Bronchial epithelial cell (primary cell): ENCODE measurements around the gene REV3L. TPM values are rescaled to one million over a fixed set of nuclear protein-coding genes. Genes with fewer than 3 reads are reported as not detected.
A peak's percentile ranks its signal among the peaks of the same experiment; 100 is the strongest.

ENCODE experiments used
- DNase-seq: peaks from one replicate; pipeline ENCODE4 v3.0.0-alpha.2; 2010; ENCODE audit warnings: low read depth
- FAIRE-seq: peaks from 2 replicates; lab custom pipeline; 2011; peaks lifted over from hg19 to GRCh38; lab: Jason Lieb, UNC
- H3K27me3 ChIP-seq: 2 replicates; pipeline ENCODE4 v1.5.1; 2011; ENCODE audit warnings: low read length; ENCODE audit not compliant: control insufficient read depth, insufficient read depth
- H3K36me3 ChIP-seq: 2 replicates; pipeline ENCODE4 v1.5.1; 2011; ENCODE audit warnings: low read length; ENCODE audit not compliant: control insufficient read depth, insufficient read depth
- H3K4me3 ChIP-seq: 2 replicates; pipeline ENCODE4 v1.5.1; 2011; ENCODE audit warnings: mild to moderate bottlenecking, low read depth, low read length, control low read depth
- total RNA-seq: library from RNA; depleted of rRNA; stranded (reverse); fragments of >200 nt; gene quantifications from 2 replicates; pipeline ENCODE4 v1.2.1, GENCODE V29; 2014
- TF ChIP-seq, protein P1 (sequence below): IDR thresholded peaks from 2 replicates; pipeline ENCODE4 v1.5.1; 2011; ENCODE audit warnings: mild to moderate bottlenecking, moderate library complexity, low read length, control low read depth, inconsistent platforms; ENCODE audit not compliant: insufficient read depth, severe bottlenecking

REV3L gene
- total RNA-seq, 1 donor from 2014 or later = 8.4 TPM

DNA sequence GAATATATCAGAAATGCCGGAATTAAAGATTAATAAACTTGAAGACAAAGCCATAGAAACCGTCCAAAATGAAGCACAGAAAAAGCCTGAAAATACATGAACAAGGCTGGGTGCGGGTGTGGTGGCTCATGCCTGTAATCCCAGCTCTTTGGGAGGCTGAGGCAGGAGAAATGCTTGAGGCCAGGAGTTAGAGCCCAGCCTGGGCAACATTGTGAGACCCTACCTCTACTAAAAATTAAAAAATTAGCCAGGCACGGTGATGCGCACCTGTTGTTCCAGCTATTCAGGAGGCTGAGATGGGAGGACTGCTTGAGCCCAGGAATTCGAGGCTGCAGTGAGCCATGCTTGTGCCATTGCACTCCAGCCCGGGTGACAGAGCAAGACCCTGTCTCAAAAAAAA is 32.9 kb downstream of the REV3L start:
- FAIRE-seq = no peak
- H3K4me3 ChIP-seq = no peak overlapping the region
- TF ChIP-seq, protein P1, sequence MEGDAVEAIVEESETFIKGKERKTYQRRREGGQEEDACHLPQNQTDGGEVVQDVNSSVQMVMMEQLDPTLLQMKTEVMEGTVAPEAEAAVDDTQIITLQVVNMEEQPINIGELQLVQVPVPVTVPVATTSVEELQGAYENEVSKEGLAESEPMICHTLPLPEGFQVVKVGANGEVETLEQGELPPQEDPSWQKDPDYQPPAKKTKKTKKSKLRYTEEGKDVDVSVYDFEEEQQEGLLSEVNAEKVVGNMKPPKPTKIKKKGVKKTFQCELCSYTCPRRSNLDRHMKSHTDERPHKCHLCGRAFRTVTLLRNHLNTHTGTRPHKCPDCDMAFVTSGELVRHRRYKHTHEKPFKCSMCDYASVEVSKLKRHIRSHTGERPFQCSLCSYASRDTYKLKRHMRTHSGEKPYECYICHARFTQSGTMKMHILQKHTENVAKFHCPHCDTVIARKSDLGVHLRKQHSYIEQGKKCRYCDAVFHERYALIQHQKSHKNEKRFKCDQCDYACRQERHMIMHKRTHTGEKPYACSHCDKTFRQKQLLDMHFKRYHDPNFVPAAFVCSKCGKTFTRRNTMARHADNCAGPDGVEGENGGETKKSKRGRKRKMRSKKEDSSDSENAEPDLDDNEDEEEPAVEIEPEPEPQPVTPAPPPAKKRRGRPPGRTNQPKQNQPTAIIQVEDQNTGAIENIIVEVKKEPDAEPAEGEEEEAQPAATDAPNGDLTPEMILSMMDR = no peak

DNA sequence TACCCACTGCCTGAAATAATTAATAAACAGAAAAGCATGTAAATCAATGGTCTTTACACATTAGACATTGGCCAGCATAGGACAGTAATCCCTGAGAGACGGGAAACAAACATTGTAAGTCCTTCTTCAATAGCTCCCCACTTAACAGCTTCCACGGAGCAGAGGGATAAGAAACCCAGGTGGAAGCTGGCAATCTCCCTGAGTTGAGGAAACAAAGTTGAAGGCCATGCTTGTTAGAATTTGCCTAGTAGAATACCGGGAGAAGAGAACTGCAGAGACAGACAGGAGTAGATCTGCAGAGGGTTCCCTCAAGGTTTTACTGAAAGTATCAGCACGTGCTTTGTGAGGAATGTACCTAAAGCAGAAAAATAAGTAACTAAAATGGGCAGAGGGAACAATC is 33.9 kb downstream of the REV3L start:
- Histone ChIP-seq H3K4me3 (no peak overlapping the region), H3K27me3 (no peaks in the 10 kb centered on the region), H3K36me3 (no peaks in the 10 kb centered on the region)
- DNase-seq (no peak), FAIRE-seq (no peak)
- TF ChIP-seq, protein P1 = no peak

More for the DNA sequence above, 32.9 kb downstream of the REV3L start:
- no peak for DNase-seq
- Histone ChIP-seq H3K27me3 (no peaks in the 10 kb centered on the region), H3K36me3 (no peaks in the 10 kb centered on the region)

DNA sequence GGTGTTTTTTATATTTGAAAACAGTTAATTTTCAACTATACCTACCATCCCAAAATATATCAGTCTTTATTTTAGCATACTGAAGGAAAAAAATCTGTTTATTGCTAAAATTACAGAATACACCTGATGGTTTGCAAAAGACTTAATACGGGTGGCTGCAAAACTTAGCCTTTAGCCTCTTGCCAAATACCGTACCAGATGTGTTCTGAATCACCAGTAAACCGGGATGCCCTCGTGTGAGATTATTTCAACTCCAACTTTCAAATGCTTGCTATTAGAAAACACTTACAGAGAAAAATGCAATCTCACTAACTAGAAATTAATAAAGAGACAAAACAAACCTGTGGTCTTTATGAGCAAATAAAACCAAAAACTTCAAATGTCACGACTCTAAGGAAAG is 36.0 kb downstream of the REV3L start:
- TF ChIP-seq, protein P1 = no peak
- DNase-seq (no peak), FAIRE-seq (no peak)

DNA sequence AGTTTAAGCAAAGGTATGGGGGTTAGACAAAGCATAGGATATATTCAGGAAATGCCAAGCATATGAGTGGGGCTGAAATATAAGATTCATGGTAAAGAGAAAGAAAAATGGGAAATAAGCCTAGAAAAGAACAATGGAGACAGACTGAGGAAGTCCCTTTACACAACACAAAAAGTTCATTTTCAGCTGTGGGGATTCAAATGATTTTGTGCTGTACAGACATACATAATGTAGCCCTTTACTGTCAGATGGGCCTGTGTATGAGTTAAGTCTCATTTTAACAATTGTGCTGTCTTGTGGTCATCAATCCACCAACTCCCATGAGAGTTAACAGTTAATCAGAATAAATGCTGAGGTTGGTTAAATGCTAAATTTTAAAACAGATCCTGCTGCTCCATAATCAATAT is 37.2 kb downstream of the REV3L start:
- FAIRE-seq (no peak), DNase-seq (peak; percentile 41)
- TF ChIP-seq, protein P1 = no peak
- no peaks in the 10 kb centered on the region for H3K36me3 ChIP-seq
- no peak overlapping the region for H3K4me3 ChIP-seq
- no peaks in the 10 kb centered on the region for H3K27me3 ChIP-seq

More for the DNA sequence above, 36.0 kb downstream of the REV3L start:
- H3K4me3 ChIP-seq = no peak overlapping the region
- H3K27me3 ChIP-seq = no peaks in the 10 kb centered on the region
- no peaks in the 10 kb centered on the region for H3K36me3 ChIP-seq

DNA sequence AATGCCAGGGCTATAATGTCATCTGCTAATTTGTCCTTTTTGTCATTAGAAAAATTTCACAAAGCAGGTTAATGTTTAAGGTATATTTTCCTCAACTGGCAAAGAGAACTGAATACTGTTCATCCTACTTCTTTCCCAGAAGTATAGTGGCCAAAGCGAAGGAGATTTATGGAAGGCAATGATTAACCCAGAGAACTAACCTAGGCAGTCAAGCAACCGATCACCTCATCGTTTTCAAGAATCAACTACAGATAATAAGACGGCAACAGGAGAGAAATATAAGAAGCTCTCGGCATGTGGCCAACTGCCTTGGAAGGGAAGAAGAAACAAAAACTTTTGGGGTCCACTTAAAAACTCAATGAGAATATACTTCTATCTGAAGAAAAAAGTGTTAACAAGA is 38.2 kb downstream of the REV3L start:
- TF ChIP-seq, protein P1 = no peak
- Histone ChIP-seq H3K27me3 (no peaks in the 10 kb centered on the region), H3K4me3 (no peak overlapping the region), H3K36me3 (no peaks in the 10 kb centered on the region)
- DNase-seq (no peak), FAIRE-seq (no peak)

DNA sequence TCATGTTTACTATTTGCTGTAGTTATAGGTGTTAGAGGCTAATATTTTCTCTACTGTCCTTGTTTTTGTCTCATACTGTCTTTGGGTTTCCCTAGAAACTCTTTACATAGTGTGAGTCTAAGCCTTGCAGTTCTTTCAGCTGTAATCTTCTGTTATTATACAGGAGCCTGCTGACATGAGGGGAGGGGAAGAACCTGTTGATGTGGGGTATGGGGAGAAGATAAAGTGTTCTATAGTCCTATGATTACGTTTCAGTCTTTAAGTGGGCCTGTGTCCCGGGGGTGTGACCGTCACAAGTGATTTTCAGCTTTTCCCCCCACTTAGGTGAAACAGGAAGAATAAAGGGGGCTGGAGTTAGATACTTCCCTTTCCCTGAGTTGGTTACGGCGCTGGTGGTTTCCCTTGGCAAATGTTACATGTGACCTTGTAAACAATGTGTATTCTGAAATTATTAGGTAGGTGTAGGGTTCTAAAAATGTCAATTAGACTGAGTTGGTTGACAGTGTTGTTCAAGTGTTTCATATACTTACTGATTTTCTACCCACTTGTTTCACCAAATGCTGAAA is 41.3 kb downstream of the REV3L start:
- Histone ChIP-seq H3K4me3 (no peak overlapping the region), H3K27me3 (no peaks in the 10 kb centered on the region), H3K36me3 (no peaks in the 10 kb centered on the region)
- TF ChIP-seq, protein P1 = no peak
- FAIRE-seq = no peak
- no peak for DNase-seq
